ENCODE data around the gene LHFPL2. TPM values are rescaled to one million over a fixed set of nuclear protein-coding genes. Genes with fewer than 3 reads are reported as not detected.

The LHFPL2 gene
- total and polyA plus RNA-seq, 2 experiments from 2014 or later = 10.6 to 50.8 TPM

DNA sequence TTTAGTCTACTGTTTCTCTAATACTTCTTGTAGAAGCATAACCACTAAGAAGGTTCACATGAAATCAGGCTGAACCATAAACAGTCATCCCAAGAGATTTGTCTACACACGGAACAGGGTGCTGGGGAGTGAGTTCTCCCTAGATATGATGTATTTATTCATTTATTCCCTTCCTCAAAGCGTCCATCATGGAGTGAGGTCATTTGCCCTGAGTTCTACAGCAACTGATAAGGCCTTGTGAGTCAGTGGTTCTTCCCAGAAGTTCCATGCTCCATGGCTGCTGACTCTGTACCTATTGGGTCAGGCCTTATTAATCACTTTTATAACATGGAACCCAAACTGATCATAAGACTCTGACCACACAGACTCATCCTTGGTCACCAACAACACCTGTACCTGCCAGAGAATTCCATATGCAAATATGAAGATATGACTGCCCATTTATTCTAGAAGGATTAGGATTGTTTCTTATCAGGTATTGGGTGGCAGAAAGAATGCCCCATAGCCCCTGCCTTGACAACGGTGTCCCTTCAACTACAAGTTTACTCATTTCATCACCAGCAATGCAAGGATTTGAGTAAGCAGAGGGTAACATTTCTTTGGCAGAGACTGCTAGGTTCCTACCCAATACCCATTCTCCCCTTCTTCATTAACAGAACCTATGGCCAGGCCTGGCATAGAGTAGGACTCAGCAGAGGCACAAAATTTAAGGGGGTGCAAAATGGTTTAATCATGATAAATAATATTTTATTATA lies 118.1 kb downstream of the LHFPL2 start:
- Histone ChIP-seq H3K4me3 (no peak overlapping the region), H3K27me3 (ENCODE audit: insufficient read depth) (no peaks in the 10 kb centered on the region), H2AFZ (no peak overlapping the region), H3K27ac (ENCODE audit: low read depth) (no peak overlapping the region), H3K4me2 (no peak overlapping the region), H3K36me3 (ENCODE audit: insufficient read depth) (no peaks in the 10 kb centered on the region), H3F3A (replicated peaks; ENCODE audit: low read depth) (0 out of 2 replicates have a peak, but pooled peaks cover 4% of the 10 kb centered on the region), H3K4me1 (ENCODE audit: insufficient read depth) (peaks cover 24% of the 10 kb centered on the region), H3K9me2 (ENCODE audit: insufficient read depth) (0 out of 2 replicates have a peak, but pooled peaks cover 4% of the 10 kb centered on the region), H3K79me2 (replicated peaks; ENCODE audit: insufficient read depth) (peaks cover 42% of the 10 kb centered on the region), H4K20me1 (replicated peaks; ENCODE audit: insufficient read depth) (peaks cover 7% of the 10 kb centered on the region; the same call in 1 of the 2 replicates)
- DNase-seq (ENCODE audit: low spot score) (no peak), ATAC-seq (no peak)
- H3K27me3 Mint-ChIP-seq (ENCODE audit: insufficient read depth, low read depth, poor library complexity) = peaks cover 2% of the 10 kb centered on the region
- H3K27ac Mint-ChIP-seq = no peak overlapping the region
- TF ChIP-seq, protein P1, sequence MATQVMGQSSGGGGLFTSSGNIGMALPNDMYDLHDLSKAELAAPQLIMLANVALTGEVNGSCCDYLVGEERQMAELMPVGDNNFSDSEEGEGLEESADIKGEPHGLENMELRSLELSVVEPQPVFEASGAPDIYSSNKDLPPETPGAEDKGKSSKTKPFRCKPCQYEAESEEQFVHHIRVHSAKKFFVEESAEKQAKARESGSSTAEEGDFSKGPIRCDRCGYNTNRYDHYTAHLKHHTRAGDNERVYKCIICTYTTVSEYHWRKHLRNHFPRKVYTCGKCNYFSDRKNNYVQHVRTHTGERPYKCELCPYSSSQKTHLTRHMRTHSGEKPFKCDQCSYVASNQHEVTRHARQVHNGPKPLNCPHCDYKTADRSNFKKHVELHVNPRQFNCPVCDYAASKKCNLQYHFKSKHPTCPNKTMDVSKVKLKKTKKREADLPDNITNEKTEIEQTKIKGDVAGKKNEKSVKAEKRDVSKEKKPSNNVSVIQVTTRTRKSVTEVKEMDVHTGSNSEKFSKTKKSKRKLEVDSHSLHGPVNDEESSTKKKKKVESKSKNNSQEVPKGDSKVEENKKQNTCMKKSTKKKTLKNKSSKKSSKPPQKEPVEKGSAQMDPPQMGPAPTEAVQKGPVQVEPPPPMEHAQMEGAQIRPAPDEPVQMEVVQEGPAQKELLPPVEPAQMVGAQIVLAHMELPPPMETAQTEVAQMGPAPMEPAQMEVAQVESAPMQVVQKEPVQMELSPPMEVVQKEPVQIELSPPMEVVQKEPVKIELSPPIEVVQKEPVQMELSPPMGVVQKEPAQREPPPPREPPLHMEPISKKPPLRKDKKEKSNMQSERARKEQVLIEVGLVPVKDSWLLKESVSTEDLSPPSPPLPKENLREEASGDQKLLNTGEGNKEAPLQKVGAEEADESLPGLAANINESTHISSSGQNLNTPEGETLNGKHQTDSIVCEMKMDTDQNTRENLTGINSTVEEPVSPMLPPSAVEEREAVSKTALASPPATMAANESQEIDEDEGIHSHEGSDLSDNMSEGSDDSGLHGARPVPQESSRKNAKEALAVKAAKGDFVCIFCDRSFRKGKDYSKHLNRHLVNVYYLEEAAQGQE (IDR thresholded peaks at IDR 0.05; ENCODE audit: unreplicated experiment) = no peak
- TF ChIP-seq ZNF114 (CRISPR knock-in tag; IDR thresholded peaks at IDR 0.05) (no peak), ZNF331 (CRISPR knock-in tag; IDR thresholded peaks at IDR 0.05; ENCODE audit: low read depth) (no peak), CREB1 (CRISPR knock-in tag; IDR thresholded peaks at IDR 0.05; ENCODE audit: low read depth) (no peak), POLR2AphosphoS5 (IDR thresholded peaks at IDR 0.05; ENCODE audit: low read depth) (no peak), STAT1 (IDR thresholded peaks at IDR 0.05; ENCODE audit: unreplicated experiment) (no peak), EZH2 (IDR thresholded peaks at IDR 0.05; ENCODE audit: low read depth, unreplicated experiment) (no peak), JUNB (IDR thresholded peaks at IDR 0.05; ENCODE audit: unreplicated experiment) (no peak), NANOG (IDR thresholded peaks at IDR 0.05; ENCODE audit: borderline replicate concordance) (no peak), EZH2phosphoT487 (IDR thresholded peaks at IDR 0.05; ENCODE audit: unreplicated experiment) (no peak)
- TF ChIP-seq, protein P2, sequence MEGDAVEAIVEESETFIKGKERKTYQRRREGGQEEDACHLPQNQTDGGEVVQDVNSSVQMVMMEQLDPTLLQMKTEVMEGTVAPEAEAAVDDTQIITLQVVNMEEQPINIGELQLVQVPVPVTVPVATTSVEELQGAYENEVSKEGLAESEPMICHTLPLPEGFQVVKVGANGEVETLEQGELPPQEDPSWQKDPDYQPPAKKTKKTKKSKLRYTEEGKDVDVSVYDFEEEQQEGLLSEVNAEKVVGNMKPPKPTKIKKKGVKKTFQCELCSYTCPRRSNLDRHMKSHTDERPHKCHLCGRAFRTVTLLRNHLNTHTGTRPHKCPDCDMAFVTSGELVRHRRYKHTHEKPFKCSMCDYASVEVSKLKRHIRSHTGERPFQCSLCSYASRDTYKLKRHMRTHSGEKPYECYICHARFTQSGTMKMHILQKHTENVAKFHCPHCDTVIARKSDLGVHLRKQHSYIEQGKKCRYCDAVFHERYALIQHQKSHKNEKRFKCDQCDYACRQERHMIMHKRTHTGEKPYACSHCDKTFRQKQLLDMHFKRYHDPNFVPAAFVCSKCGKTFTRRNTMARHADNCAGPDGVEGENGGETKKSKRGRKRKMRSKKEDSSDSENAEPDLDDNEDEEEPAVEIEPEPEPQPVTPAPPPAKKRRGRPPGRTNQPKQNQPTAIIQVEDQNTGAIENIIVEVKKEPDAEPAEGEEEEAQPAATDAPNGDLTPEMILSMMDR (conservative IDR thresholded peaks at IDR 0.05; ENCODE audit: low read depth in 2 of 2) = no peak
- TF ChIP-seq, protein P3, sequence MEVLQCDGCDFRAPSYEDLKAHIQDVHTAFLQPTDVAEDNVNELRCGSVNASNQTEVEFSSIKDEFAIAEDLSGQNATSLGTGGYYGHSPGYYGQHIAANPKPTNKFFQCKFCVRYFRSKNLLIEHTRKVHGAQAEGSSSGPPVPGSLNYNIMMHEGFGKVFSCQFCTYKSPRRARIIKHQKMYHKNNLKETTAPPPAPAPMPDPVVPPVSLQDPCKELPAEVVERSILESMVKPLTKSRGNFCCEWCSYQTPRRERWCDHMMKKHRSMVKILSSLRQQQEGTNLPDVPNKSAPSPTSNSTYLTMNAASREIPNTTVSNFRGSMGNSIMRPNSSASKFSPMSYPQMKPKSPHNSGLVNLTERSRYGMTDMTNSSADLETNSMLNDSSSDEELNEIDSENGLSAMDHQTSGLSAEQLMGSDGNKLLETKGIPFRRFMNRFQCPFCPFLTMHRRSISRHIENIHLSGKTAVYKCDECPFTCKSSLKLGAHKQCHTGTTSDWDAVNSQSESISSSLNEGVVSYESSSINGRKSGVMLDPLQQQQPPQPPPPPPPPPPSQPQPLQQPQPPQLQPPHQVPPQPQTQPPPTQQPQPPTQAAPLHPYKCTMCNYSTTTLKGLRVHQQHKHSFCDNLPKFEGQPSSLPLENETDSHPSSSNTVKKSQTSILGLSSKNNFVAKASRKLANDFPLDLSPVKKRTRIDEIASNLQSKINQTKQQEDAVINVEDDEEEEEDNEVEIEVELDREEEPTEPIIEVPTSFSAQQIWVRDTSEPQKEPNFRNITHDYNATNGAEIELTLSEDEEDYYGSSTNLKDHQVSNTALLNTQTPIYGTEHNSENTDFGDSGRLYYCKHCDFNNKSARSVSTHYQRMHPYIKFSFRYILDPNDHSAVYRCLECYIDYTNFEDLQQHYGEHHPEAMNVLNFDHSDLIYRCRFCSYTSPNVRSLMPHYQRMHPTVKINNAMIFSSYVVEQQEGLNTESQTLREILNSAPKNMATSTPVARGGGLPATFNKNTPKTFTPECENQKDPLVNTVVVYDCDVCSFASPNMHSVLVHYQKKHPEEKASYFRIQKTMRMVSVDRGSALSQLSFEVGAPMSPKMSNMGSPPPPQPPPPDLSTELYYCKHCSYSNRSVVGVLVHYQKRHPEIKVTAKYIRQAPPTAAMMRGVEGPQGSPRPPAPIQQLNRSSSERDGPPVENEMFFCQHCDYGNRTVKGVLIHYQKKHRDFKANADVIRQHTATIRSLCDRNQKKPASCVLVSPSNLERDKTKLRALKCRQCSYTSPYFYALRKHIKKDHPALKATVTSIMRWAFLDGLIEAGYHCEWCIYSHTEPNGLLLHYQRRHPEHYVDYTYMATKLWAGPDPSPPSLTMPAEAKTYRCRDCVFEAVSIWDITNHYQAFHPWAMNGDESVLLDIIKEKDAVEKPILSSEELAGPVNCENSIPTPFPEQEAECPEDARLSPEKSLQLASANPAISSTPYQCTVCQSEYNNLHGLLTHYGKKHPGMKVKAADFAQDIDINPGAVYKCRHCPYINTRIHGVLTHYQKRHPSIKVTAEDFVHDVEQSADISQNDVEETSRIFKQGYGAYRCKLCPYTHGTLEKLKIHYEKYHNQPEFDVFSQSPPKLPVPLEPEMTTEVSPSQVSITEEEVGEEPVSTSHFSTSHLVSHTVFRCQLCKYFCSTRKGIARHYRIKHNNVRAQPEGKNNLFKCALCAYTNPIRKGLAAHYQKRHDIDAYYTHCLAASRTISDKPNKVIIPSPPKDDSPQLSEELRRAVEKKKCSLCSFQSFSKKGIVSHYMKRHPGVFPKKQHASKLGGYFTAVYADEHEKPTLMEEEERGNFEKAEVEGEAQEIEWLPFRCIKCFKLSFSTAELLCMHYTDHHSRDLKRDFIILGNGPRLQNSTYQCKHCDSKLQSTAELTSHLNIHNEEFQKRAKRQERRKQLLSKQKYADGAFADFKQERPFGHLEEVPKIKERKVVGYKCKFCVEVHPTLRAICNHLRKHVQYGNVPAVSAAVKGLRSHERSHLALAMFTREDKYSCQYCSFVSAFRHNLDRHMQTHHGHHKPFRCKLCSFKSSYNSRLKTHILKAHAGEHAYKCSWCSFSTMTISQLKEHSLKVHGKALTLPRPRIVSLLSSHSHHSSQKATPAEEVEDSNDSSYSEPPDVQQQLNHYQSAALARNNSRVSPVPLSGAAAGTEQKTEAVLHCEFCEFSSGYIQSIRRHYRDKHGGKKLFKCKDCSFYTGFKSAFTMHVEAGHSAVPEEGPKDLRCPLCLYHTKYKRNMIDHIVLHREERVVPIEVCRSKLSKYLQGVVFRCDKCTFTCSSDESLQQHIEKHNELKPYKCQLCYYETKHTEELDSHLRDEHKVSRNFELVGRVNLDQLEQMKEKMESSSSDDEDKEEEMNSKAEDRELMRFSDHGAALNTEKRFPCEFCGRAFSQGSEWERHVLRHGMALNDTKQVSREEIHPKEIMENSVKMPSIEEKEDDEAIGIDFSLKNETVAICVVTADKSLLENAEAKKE (CRISPR knock-in tag; IDR thresholded peaks at IDR 0.05) = no peak
- TF ChIP-seq, protein P4, sequence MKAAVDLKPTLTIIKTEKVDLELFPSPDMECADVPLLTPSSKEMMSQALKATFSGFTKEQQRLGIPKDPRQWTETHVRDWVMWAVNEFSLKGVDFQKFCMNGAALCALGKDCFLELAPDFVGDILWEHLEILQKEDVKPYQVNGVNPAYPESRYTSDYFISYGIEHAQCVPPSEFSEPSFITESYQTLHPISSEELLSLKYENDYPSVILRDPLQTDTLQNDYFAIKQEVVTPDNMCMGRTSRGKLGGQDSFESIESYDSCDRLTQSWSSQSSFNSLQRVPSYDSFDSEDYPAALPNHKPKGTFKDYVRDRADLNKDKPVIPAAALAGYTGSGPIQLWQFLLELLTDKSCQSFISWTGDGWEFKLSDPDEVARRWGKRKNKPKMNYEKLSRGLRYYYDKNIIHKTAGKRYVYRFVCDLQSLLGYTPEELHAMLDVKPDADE (IDR thresholded peaks at IDR 0.05) = no peak
- H3K4me3 Mint-ChIP-seq = no peak overlapping the region
- H3K36me3 Mint-ChIP-seq (ENCODE audit: low read depth) = no peaks in the 10 kb centered on the region
- H3K4me1 Mint-ChIP-seq = peaks cover 42% of the 10 kb centered on the region
- H3K9me3 Mint-ChIP-seq = no peaks in the 10 kb centered on the region
